Measurements from ENCODE around the gene MAGEA3.
"Not testable (repeated sequence)": the region's sequence is repeated elsewhere in the genome, so short reads cannot be mapped to it uniquely, and the experiment has no call there.

MAGEA3 gene

DNA sequence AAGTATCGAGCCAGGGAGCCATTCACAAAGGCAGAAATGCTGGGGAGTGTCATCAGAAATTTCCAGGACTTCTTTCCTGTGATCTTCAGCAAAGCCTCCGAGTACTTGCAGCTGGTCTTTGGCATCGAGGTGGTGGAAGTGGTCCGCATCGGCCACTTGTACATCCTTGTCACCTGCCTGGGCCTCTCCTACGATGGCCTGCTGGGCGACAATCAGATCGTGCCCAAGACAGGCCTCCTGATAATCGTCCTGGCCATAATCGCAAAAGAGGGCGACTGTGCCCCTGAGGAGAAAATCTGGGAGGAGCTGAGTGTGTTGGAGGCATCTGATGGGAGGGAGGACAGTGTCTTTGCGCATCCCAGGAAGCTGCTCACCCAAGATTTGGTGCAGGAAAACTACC, 37.9 kb downstream of the MAGEA3 start:
- DNase-seq (ENCODE audit: low read depth): not testable (repeated sequence)

GRCh38 chrX:152738560-152738959, 40.0 kb downstream of the MAGEA3 start:
- no peak for DNase-seq (ENCODE audit: low read depth)
